ENCODE data around the gene LCN12. TPM values are rescaled to one million over a fixed set of nuclear protein-coding genes. Genes with fewer than 3 reads are reported as not detected.

LCN12 gene
- 0.26 and 0.37 TPM in 2 replicates for total RNA-seq

GRCh38 chr9:136951541-136952320, at the start of gene LCN12:
Gene LCN12 (plus strand): TSS chr9:136952273. CDS start chr9:136952328, 55 bp downstream.

GRCh38 chr9:136944519-136945332, 7.3 kb upstream of the LCN12 start, which contains the start of the genes C8G and FBXW5:
Gene C8G (plus strand): TSS chr9:136945243. CDS start chr9:136945321, 78 bp downstream.
Gene FBXW5 (minus strand): TSS chr9:136944738. CDS start chr9:136944083, 655 bp downstream.

GRCh38 chr9:136977223-136977622, 25.1 kb downstream of the LCN12 start, which contains the start of gene PTGDS:
Gene PTGDS (plus strand): TSS chr9:136977504. CDS start chr9:136977579, 75 bp downstream.

GRCh38 chr9:136982232-136983051, 30.4 kb downstream of the LCN12 start, which contains the start of gene LCNL1:
Gene LCNL1 (plus strand): TSS chr9:136982993. CDS start chr9:136983587, 594 bp downstream.

GRCh38 chr9:136991993-136992818, 40.1 kb downstream of the LCN12 start, which contains the start of gene PAXX:
Gene PAXX (plus strand): TSS chr9:136992422. CDS start chr9:136992444, 22 bp downstream.

GRCh38 chr9:136996361-136997292, 44.6 kb downstream of the LCN12 start, which contains the start of gene CLIC3:
Gene CLIC3 (minus strand): TSS chr9:136996568. CDS start chr9:136996543, 25 bp downstream.

Other genes with a start within 250 kb of the LCN12 start
- 1.4 and 2.6 TPM in 2 replicates for gene DIPK1B, start 239.7 kb upstream of the LCN12 start, total RNA-seq
- not detected in 2 replicates for gene LCN10, start 209.3 kb upstream of the LCN12 start, total RNA-seq
- gene LCN6, start 203.7 kb upstream of the LCN12 start, total RNA-seq = not detected in 2 replicates
- gene LCN8, start 194.0 kb upstream of the LCN12 start, total RNA-seq = not detected in 2 replicates
- gene LCN15, start 187.8 kb upstream of the LCN12 start, total RNA-seq = not detected in 2 replicates
- 66.0 and 77.2 TPM in 2 replicates for gene TMEM141, start 160.9 kb upstream of the LCN12 start, total RNA-seq
- gene CCDC183, start 155.9 kb upstream of the LCN12 start, total RNA-seq = 0.19 and 0.26 TPM in 2 replicates
- 57.2 and 62.2 TPM in 2 replicates for gene RABL6, start 144.3 kb upstream of the LCN12 start, total RNA-seq
- 1.1 TPM in 2 replicates for gene AJM1, start 109.8 kb upstream of the LCN12 start, total RNA-seq
- gene PHPT1, start 102.9 kb upstream of the LCN12 start, total RNA-seq = 161 and 208 TPM in 2 replicates
- gene MAMDC4, start 99.9 kb upstream of the LCN12 start, total RNA-seq = 0.40 and 0.68 TPM in 2 replicates
- 511 and 536 TPM in 2 replicates for gene EDF1, start 86.0 kb upstream of the LCN12 start, total RNA-seq
- 6.6 and 11.6 TPM in 2 replicates for gene TRAF2, start 65.8 kb upstream of the LCN12 start, total RNA-seq
- 144 and 185 TPM in 2 replicates for gene FBXW5, start 7.5 kb upstream of the LCN12 start, total RNA-seq
- 0.13 and 0.44 TPM in 2 replicates for gene C8G, start 7.0 kb upstream of the LCN12 start, total RNA-seq
- gene PTGDS, start 25.2 kb downstream of the LCN12 start, total RNA-seq = 9.8 and 21.8 TPM in 2 replicates
- 0.44 and 1.6 TPM in 2 replicates for gene LCNL1, start 30.7 kb downstream of the LCN12 start, total RNA-seq
- gene PAXX, start 40.1 kb downstream of the LCN12 start, total RNA-seq = 11.6 and 15.6 TPM in 2 replicates
- 4.8 and 5.2 TPM in 2 replicates for gene CLIC3, start 44.3 kb downstream of the LCN12 start, total RNA-seq
- 33.4 and 40.3 TPM in 2 replicates for gene ABCA2, start 76.0 kb downstream of the LCN12 start, total RNA-seq
- gene FUT7, start 79.8 kb downstream of the LCN12 start, total RNA-seq = not detected in 2 replicates
- gene NPDC1, start 93.9 kb downstream of the LCN12 start, total RNA-seq = 21.4 and 28.4 TPM in 2 replicates
- not detected in 2 replicates for gene ENTPD2, start 101.8 kb downstream of the LCN12 start, total RNA-seq
- 5.1 and 7.7 TPM in 2 replicates for gene SAPCD2, start 118.3 kb downstream of the LCN12 start, total RNA-seq
- 14.0 and 19.0 TPM in 2 replicates for gene UAP1L1, start 125.2 kb downstream of the LCN12 start, total RNA-seq
- 84.3 and 90.3 TPM in 2 replicates for gene MAN1B1, start 134.7 kb downstream of the LCN12 start, total RNA-seq
- gene DPP7, start 162.5 kb downstream of the LCN12 start, total RNA-seq = 83.8 and 87.8 TPM in 2 replicates
- gene GRIN1, start 186.9 kb downstream of the LCN12 start, total RNA-seq = 0.06 and 0.13 TPM in 2 replicates
- gene LRRC26, start 217.8 kb downstream of the LCN12 start, total RNA-seq = not detected in 2 replicates
- not detected in 2 replicates for gene TMEM210, start 219.8 kb downstream of the LCN12 start, total RNA-seq
- gene ANAPC2, start 236.3 kb downstream of the LCN12 start, total RNA-seq = 21.9 and 23.6 TPM in 2 replicates
- gene SSNA1, start 236.4 kb downstream of the LCN12 start, total RNA-seq = 73.2 and 78.1 TPM in 2 replicates
- 5.2 and 5.8 TPM in 2 replicates for gene TPRN, start 248.5 kb downstream of the LCN12 start, total RNA-seq